Inflammatory macrophage treated with lipopolysaccharide for 1 hour (primary cell): ENCODE measurements around the gene SAE1.

Experiments used
- DNase-seq, 2 donors: peaks; one replicate each; pipeline ENCODE4 v3.0.0-alpha.2; 2020 to 2022

SAE1 gene

DNA sequence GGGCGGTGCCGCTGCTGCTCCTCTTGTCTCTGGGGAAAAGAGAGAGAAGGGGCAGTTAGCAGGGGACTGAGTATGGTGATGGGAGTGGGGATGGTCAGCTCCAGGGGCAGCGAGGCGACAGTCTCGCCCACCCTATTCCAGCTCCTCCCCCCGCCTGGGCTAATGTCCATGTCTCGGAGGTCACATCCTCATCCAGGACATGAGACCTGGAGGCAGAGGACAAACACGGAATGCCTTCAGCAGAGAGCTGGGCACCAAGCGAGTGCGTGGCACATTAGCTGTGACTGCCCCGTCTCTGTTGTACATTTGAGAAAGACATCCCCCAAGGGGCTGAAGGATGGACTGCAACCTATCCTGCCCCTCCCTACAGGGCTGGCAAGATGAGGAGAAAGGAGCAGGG, 91.3 kb downstream of the SAE1 start:
- no peak for DNase-seq

- DNase-seq, result peak; percentile 78 to 92
Measured at GRCh38 chr19:47225746-47226425, 95.3 kb downstream of the SAE1 start.

GRCh38 chr19:47226426-47227351, 96.1 kb downstream of the SAE1 start:
- peak; percentile 75 to 96 for DNase-seq

GRCh38 chr19:47227352-47228167, 96.9 kb downstream of the SAE1 start:
- peak; percentile 94 for DNase-seq

- peak; percentile 19 to 41 for DNase-seq
Measured at GRCh38 chr19:47228168-47228936, 97.7 kb downstream of the SAE1 start.

DNA sequence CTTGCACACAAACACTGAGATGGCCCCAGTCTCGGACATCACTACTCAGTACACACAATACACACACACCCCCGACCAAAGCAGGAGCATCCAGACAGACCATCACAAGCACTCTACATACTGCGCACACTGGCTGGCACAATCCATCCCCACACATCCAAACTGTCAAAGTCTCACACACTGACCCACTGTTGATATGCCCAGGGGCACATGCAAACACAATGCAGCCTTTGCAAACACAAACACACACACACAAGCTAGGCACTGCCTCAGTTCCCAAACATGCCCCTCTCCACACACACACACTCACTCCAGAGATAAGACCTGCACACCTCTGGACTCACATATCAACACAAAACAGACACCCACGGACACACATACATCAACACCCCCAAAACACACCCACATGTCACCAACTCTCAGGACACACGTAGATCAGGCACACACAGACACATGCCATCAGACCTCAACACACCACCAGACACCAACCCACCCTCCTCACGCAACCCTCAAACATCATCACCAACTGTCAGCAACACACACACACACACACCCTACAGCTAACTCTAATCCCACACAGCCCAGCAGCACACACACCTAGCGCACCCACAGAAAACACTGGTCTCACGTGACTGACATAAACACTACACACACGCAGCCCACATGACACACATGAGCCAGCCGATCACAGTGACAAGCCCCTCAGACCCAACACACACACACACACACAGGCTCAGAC, 98.5 kb downstream of the SAE1 start:
- peak in 1 of 2 donors; percentile 20 for DNase-seq

DNA sequence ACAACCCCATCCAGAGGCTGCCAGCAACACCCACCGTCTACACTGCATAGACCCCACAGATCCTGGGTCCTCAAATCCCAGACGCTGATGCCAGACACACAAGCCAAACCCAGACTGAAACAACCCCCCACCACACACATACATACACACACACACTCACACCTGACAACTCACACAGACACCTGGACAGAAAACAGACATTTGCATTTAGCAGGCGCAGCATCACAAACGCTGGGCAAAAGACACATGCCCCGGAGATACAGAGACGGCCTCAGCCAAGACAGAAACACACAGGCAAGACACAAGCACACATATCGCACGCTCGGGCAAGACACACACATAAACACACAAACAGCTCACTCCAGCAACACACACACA, 99.0 kb downstream of the SAE1 start:
- no peak for DNase-seq

DNA sequence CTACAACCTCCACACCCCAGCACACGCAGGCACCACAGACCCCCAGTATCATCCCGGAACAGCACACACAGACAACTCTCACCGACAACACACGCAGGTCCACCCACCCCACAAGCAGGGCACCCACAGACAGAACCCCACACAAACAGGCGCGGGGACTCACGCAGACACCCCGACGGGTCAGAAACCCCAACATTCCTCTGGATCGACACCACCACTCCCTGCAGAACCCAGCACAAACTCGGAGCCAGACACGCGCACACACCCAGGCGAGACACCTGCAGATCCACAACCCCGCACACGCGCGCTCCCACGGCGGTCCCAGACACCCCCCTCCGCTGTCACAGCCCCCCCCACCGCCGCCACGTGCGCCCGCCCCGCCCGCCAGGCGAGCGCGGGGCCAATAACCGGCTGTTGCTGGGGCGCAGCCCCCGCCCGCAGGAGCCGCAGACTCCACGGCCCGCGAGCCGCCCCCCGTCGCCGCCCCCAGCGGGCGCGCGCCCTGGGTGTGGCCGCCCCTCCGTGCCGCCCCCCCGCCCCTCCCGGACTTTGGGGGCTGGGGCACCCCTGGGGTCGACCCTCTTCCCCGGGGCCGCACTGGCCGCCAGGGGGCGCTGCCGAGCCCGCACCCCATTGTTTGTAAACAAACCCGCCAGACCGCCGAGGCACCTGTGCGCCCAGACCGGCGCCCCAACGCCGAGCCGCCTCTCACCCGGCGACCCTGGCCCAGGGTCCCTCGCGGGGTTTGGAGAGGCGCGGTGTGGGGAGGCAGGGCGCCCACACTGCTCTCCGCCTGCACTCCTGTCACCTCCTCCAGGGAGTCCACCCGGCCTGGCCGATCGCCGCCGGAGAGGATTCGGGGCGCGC, 99.7 kb downstream of the SAE1 start:
- DNase-seq, result peak; percentile 21 to 62

DNA sequence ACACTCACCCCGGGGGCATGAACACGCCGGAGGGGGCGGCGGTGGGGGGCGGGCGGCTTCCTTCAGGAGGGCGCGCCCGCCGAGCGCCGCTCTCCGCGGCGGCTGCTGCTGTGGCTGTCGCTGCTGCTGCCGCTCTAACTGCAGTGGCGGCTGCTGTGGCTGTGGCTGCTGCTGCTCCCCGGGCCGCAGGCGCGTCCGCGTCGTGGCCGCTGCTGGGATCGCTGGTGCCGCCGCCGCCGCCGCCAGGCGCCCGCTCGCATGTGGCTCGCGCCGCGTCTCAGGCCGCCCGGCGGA, 100.2 kb downstream of the SAE1 start, which contains the start of gene BBC3:
TSS of gene BBC3 (minus strand) at position 279 of the 294 bp plus-strand sequence. CDS start 2,768 bp downstream, outside the sequence.
- DNase-seq, result peak in 1 of 2 donors; percentile 36

DNA sequence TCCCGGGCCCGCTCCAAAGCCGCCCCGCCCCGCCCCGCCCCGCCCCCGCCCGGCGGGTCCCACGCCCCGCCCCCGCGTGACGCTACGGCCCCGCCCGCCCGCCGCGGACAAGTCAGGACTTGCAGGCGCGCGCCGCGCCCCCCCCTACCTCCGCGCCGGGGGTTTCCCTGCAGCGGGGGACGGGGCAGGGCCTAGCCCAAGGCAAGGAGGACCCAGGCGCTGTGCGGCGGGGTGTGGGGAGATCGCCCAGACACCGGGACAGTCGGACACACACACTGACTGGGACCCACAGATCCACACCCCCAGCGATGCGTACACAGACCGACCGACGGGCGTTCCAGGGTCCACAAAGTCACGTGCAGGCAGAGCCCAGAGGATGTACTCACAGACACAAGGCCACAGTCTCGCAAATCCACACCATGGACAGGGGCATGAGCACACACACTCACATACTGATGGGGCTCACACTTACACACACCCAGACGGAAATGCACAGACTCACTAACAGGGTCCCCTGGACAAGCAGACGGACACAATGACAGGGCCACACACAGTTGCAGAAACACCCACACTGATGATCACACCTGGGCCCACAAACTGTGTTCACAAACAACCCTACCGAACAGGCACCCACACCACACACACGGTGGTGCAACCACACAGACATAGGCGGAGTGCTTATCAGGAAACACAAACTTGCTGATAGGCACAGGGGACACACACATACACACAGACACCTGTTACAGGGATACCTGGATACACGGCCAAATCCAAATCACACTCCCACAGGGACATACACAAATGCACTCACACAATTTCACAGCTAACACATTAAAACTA, 100.8 kb downstream of the SAE1 start:
- peak; percentile 80 to 83 for DNase-seq

- DNase-seq, result peak; percentile 62 to 88
Measured at GRCh38 chr19:47232422-47233211, 102.0 kb downstream of the SAE1 start.

GRCh38 chr19:47236072-47236675, 105.5 kb downstream of the SAE1 start:
- DNase-seq, result no peak

DNA sequence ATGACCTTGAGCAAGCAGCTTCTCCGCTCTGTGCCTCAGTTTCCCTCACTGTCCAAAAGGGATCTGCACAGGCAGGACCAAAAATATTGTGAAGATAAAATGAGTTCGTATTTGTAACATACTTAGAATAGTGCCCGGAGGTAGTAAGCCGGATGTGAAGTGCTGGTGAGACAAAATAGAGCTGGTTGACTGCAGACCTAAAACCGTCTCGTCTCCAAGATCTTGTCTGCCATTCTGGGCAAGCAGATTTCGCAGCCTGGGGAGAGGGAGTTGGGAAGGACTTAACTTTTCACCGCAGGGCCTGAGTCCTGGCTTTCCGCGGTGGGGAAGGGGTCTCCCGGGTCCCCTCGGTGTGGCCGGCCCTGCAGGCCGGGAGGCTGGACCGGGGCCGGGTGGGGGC, 108.5 kb downstream of the SAE1 start:
- no peak for DNase-seq

- DNase-seq, result no peak
Measured at GRCh38 chr19:47239610-47240296, 109.1 kb downstream of the SAE1 start.

- no peak for DNase-seq
Measured at GRCh38 chr19:47240556-47240955, 109.9 kb downstream of the SAE1 start.

DNA sequence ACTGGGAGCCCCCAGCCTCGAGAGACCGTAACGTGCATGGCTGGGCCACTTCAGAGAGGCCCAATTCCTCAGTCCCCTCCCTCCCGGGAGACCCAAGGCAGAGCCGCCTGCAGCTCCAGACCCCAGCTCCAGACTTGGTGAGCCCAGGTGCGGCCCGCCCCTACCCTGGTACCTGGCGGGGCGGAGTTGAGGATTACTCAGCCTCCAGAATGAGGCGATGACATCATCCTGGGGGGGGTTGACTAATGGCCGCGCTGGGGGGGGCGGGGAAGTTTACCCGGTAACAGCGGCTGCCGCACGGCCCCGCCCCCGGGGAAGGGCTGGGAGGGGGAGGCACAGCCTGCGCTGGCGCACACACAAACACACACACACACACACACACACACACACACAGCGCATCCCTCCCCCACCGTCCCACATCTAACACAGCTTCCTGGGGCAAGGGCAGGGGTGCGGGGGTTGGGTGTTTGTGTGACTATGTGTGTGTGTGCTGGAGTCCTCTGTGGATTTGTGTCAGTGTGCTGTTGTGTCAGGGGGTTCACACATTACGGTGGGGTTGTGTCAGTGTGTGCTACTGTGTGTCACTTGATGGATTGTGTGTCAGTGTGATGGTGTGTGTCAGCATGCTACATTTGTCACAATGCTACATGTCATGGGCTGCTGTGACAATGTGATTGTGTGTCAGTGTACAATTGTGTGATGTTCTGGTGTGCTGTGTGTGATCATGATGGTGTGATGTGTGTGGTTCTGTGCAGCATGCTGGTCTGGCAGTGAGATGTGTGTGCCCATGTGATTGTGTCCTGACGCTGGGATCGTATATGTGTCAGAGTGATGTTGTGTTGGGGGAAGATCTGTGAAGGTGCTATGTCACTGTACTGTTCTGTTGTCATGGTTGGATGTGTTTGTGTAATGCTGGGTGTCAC, 110.6 kb downstream of the SAE1 start:
- peak; percentile 45 to 72 for DNase-seq
